Keratinocyte (primary cell): ENCODE data around the gene OPHN1.

Source experiments
- EZH2 ChIP-seq: IDR thresholded peaks from one replicate; pipeline ENCODE4 v1.6.1; 2012; ENCODE audit warnings: inconsistent platforms, mild to moderate bottlenecking, low read length, moderate library complexity
- TF ChIP-seq, protein P1 (sequence below), 3 experiments: IDR thresholded peaks in 1 of 3; conservative IDR thresholded peaks in 1 of 3; optimal IDR thresholded peaks in 1 of 3; 2 replicates in 2 of 3; 3 replicates in 1 of 3; pipeline versions ENCODE3 to v1.5.1; 2011; ENCODE audit warnings: low read length in 3 of 3, mild to moderate bottlenecking in 3 of 3, moderate library complexity in 2 of 3, control low read depth in 1 of 3, inconsistent platforms in 1 of 3; ENCODE audit not compliant: insufficient read depth in 2 of 3; ENCODE audit errors: extremely low read depth in 1 of 3

DNA sequence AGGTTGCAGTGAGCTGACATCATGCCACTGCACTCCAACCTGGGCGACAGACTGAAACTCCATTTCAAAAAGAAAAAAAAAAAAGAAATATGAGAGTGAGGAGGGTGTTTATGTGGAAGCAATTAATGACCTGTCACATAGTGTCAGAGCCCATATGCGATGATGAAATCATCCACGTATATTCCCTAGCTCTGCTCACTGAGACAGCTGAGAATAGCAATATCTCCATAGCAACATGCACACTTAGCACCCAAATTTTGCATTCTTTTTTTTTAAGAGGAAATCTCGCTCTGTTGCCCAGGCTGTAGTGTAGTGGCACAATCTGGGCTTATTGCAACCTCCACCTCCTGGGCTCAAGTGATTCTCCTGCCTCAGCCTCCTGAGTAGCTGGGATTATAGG is 31.5 kb upstream of the OPHN1 start:
- TF ChIP-seq, protein P1, sequence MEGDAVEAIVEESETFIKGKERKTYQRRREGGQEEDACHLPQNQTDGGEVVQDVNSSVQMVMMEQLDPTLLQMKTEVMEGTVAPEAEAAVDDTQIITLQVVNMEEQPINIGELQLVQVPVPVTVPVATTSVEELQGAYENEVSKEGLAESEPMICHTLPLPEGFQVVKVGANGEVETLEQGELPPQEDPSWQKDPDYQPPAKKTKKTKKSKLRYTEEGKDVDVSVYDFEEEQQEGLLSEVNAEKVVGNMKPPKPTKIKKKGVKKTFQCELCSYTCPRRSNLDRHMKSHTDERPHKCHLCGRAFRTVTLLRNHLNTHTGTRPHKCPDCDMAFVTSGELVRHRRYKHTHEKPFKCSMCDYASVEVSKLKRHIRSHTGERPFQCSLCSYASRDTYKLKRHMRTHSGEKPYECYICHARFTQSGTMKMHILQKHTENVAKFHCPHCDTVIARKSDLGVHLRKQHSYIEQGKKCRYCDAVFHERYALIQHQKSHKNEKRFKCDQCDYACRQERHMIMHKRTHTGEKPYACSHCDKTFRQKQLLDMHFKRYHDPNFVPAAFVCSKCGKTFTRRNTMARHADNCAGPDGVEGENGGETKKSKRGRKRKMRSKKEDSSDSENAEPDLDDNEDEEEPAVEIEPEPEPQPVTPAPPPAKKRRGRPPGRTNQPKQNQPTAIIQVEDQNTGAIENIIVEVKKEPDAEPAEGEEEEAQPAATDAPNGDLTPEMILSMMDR (optimal IDR thresholded peaks at IDR 0.05 in 1 of 3, IDR thresholded peaks at IDR 0.05 in 1 of 3, conservative IDR thresholded peaks at IDR 0.05 in 1 of 3; ENCODE audit: extremely low read depth in 1 of 3, insufficient read depth in 2 of 3, low read length in 3 of 3), result no peak
- TF ChIP-seq EZH2, result no peak
